CD4-positive, alpha-beta T cell (primary cell): ENCODE measurements around the gene FRMD5. TPM values are rescaled to one million over a fixed set of nuclear protein-coding genes. Genes with fewer than 3 reads are reported as not detected.

Experiments
- ATAC-seq: fragments of 200-7000 bp; cut with Tn5 transposase; one replicate; pipeline ENCODE4 v1.10.0; 2022; ENCODE audit warnings: mild to moderate bottlenecking; ENCODE audit not compliant: poor library complexity
- CTCF ChIA-PET: fragments of 350-600 bp; sonication (Branson Sonifier 250); formaldehyde crosslinking; loops from one replicate; lab custom pipeline; 2021; ENCODE audit warnings: antibody characterized with exemption, inconsistent platforms; lab: Charles Lee
- POLR2A ChIA-PET: fragments of 350-600 bp; sonication (Branson Sonifier 250); formaldehyde crosslinking; loops from one replicate; lab custom pipeline; 2021; ENCODE audit warnings: antibody characterized with exemption, inconsistent platforms; lab: Charles Lee
- DNase-seq, 14 experiments: peaks; one replicate each; pipeline ENCODE4 v3.0.0-alpha.2; 2013 to 2020; ENCODE audit warnings: mixed read lengths in 2 of 14
- H3K27ac ChIP-seq, 2 donors: one replicate each; pipeline versions ENCODE4 v1.5.1 to v1.7.0; 2013; ENCODE audit warnings: low read length in 2 of 2, low read depth in 1 of 2, mild to moderate bottlenecking in 1 of 2
- H3K27me3 ChIP-seq, 2 experiments: 1 replicate in 1 of 2; 2 replicates in 1 of 2; pipeline versions ENCODE4 v1.6.1 to v1.7.0; 2013; ENCODE audit warnings: low read length in 2 of 2, control low read depth in 1 of 2, mild to moderate bottlenecking in 1 of 2, moderate library complexity in 1 of 2; ENCODE audit not compliant: insufficient read depth in 2 of 2, control insufficient read depth in 1 of 2
- H3K36me3 ChIP-seq: one replicate; pipeline ENCODE4 v1.6.1; 2013; ENCODE audit warnings: low read length, control low read depth; ENCODE audit not compliant: insufficient read depth
- H3K4me1 ChIP-seq: one replicate; pipeline ENCODE4 v1.6.1; 2013; ENCODE audit warnings: low read length, control low read depth; ENCODE audit not compliant: insufficient read depth
- H3K4me3 ChIP-seq: one replicate; pipeline ENCODE4 v1.5.1; 2013; ENCODE audit warnings: mild to moderate bottlenecking, low read length, moderate library complexity
- H3K9me3 ChIP-seq, 2 experiments: 1 replicate in 1 of 2; 2 replicates in 1 of 2; pipeline versions ENCODE4 v1.6.1 to v1.7.0; 2013; ENCODE audit warnings: low read length in 2 of 2, mild to moderate bottlenecking in 2 of 2, control low read depth in 1 of 2, moderate library complexity in 1 of 2; ENCODE audit not compliant: control insufficient read depth in 1 of 2, insufficient read depth in 1 of 2
- H3K27ac Mint-ChIP-seq: one replicate; pipeline ENCODE4 v1.8.0; 2020; ENCODE audit warnings: mixed read lengths
- H3K27me3 Mint-ChIP-seq: one replicate; pipeline ENCODE4 v1.8.0; 2021; ENCODE audit warnings: mixed read lengths
- H3K36me3 Mint-ChIP-seq: one replicate; pipeline ENCODE4 v1.8.0; 2021; ENCODE audit warnings: low read depth, mixed read lengths
- H3K4me1 Mint-ChIP-seq: one replicate; pipeline ENCODE4 v1.8.0; 2021; ENCODE audit warnings: low read depth, mixed read lengths
- H3K4me3 Mint-ChIP-seq: one replicate; pipeline ENCODE4 v1.8.0; 2020; ENCODE audit warnings: mild to moderate bottlenecking, mixed read lengths
- H3K9me3 Mint-ChIP-seq: one replicate; pipeline ENCODE4 v1.8.0; 2020; ENCODE audit warnings: mixed read lengths
- intact Hi-C, 2 experiments: fragments of 100-400 bp; cut with DNase I in 1 of 2; cut with micrococcal nuclease in 1 of 2; formaldehyde crosslinking; loops; one replicate each; pipeline versions ENCODE4 v1.15.1 to v1.9.0; 2023 to 2025; cut with DNase I, micrococcal nuclease
- total RNA-seq, 174 experiments: library from RNA in 2 of 174; stranded (reverse) in 2 of 174; gene quantifications; one replicate each; pipeline ENCODE4 v1.2.3 and lab custom pipeline; 2021 to 2026
- TF ChIP-seq, protein P1 (sequence below): fragments of 200-600 bp; IDR thresholded peaks from one replicate; pipeline ENCODE4 v1.8.0; 2022; ENCODE audit warnings: antibody characterized with exemption, mild to moderate bottlenecking

FRMD5 gene
- total RNA-seq, 2 experiments from 2014 or later, result not detected

DNA sequence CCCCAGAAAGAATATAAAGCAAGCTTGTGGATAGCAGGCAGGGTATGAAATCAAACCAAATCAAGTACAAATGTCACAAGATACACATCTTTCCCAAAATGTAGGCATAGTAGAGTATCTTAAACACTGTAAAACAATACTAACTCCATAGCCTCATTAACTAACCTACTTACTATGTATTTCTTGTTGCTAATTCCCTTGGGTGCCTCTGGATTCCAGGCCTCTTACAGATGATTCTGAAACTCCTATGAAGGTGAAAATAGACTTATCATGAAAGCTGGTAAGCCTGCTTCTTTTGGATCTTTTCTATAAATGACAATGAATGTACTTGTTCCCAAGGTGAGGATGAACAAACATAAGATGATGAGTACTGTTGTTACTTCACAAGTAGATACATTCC, 93.8 kb downstream of the FRMD5 start:
- Mint-ChIP-seq H3K36me3 (no peaks in the 10 kb centered on the region), H3K27me3 (peaks cover 26% of the 10 kb centered on the region), H3K4me3 (no peak overlapping the region), H3K27ac (no peak overlapping the region), H3K4me1 (no peaks in the 10 kb centered on the region), H3K9me3 (no peaks in the 10 kb centered on the region)
- intact Hi-C loops, result no loop called here
- H3K4me3 ChIP-seq, result no peak overlapping the region
- TF ChIP-seq, protein P1, sequence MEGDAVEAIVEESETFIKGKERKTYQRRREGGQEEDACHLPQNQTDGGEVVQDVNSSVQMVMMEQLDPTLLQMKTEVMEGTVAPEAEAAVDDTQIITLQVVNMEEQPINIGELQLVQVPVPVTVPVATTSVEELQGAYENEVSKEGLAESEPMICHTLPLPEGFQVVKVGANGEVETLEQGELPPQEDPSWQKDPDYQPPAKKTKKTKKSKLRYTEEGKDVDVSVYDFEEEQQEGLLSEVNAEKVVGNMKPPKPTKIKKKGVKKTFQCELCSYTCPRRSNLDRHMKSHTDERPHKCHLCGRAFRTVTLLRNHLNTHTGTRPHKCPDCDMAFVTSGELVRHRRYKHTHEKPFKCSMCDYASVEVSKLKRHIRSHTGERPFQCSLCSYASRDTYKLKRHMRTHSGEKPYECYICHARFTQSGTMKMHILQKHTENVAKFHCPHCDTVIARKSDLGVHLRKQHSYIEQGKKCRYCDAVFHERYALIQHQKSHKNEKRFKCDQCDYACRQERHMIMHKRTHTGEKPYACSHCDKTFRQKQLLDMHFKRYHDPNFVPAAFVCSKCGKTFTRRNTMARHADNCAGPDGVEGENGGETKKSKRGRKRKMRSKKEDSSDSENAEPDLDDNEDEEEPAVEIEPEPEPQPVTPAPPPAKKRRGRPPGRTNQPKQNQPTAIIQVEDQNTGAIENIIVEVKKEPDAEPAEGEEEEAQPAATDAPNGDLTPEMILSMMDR, result no peak
- DNase-seq (no peak), ATAC-seq (no peak)
- CTCF ChIA-PET, result no interaction called here
- no peaks in the 10 kb centered on the region for H3K36me3 ChIP-seq
- H3K9me3 ChIP-seq, result no peaks in the 10 kb centered on the region
- H3K27ac ChIP-seq, result no peak overlapping the region
- peaks cover 0 to 10% of the 10 kb centered on the region in 2 experiments for H3K27me3 ChIP-seq
- POLR2A ChIA-PET, result no interaction called here
- no peaks in the 10 kb centered on the region for H3K4me1 ChIP-seq

DNA sequence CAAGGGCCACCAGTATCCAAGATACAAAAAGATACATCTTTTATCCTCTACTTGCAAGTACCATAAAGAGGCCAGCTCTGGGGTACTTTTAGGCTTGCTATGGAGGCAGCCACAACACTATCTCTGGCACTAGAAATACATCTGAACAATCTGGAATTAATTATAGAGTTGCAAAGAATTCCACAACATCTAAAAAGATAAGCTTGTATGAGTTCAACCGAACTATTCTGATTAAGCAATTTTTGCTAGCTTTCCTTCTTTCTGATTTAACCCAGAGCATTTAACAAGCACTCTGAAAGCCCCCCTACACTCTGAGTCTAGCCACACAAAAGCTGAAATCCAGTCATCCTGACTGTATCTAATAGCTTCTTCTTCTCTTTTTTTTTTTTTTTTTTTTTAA, 95.4 kb downstream of the FRMD5 start:
- Mint-ChIP-seq H3K27ac (no peak overlapping the region), H3K36me3 (no peaks in the 10 kb centered on the region), H3K4me3 (no peak overlapping the region), H3K27me3 (peaks cover 22% of the 10 kb centered on the region), H3K9me3 (no peaks in the 10 kb centered on the region), H3K4me1 (no peaks in the 10 kb centered on the region)
- ATAC-seq, result no peak
- peaks cover 0 to 10% of the 10 kb centered on the region in 2 experiments for H3K27me3 ChIP-seq
- DNase-seq, result no peak
- CTCF ChIA-PET, result interaction anchor here (0.7 kb wide), 1 partner anchor 135 kb away, joined by 3 read pairs; no protein-coding TSS in a partner anchor
- no peak overlapping the region for H3K4me3 ChIP-seq
- TF ChIP-seq, protein P1, result no peak
- no peaks in the 10 kb centered on the region for H3K36me3 ChIP-seq
- intact Hi-C loops, result no loop called here
- POLR2A ChIA-PET, result no interaction called here
- no peaks in the 10 kb centered on the region for H3K9me3 ChIP-seq
- no peaks in the 10 kb centered on the region for H3K4me1 ChIP-seq
- H3K27ac ChIP-seq, result no peak overlapping the region

DNA sequence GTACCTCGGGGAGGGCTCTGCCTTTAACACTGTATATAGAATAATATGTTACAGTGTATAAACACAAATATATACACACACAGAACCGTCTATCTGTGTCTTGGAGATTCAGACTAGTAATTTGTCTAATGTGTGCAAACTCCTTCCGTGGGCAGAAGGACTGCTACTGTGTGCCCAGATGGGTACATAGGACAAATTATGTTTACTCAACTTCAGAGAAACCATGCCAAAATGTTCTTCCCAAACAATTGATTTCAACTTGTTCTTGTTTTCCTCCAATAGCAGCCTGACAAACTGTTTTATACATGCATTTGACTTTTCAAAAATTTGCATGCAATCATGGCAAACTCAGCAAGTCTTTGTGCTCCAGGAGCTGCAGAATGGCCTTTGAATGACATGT, 97.5 kb downstream of the FRMD5 start:
- no peaks in the 10 kb centered on the region for H3K36me3 Mint-ChIP-seq
- Histone ChIP-seq H3K4me1 (no peaks in the 10 kb centered on the region), H3K36me3 (no peaks in the 10 kb centered on the region), H3K4me3 (no peak overlapping the region), H3K9me3 (no peaks in the 10 kb centered on the region), H3K27ac (no peak overlapping the region), H3K27me3 (peaks cover 0 to 7% of the 10 kb centered on the region in 2 experiments)
- ChIA-PET POLR2A (no interaction called here), CTCF (no interaction called here)
- no peak overlapping the region for H3K27ac Mint-ChIP-seq
- ATAC-seq, result no peak
- no peaks in the 10 kb centered on the region for H3K4me1 Mint-ChIP-seq
- TF ChIP-seq, protein P1, result no peak
- H3K9me3 Mint-ChIP-seq, result no peaks in the 10 kb centered on the region
- intact Hi-C loops, result no loop called here
- peaks cover 18% of the 10 kb centered on the region for H3K27me3 Mint-ChIP-seq
- H3K4me3 Mint-ChIP-seq, result no peak overlapping the region
- DNase-seq, result no peak
